HL-60 (cell line): Measurements from ENCODE around the gene DGKI.

Experiments used
- DNase-seq, 2 experiments: peaks; one replicate each; pipeline ENCODE4 v3.0.0-alpha.2; 2010 to 2020; ENCODE audit warnings: low read depth in 1 of 2, low spot score in 1 of 2
- H3K27ac ChIP-seq: fragments of 250-450 bp; sonication (Bioruptor Pico); replicated peaks from 2 replicates; pipeline ENCODE4 v1.5.1; 2020; ENCODE audit warnings: mild to moderate bottlenecking, moderate library complexity
- H3K27me3 ChIP-seq: fragments of 250-450 bp; sonication (Bioruptor Pico); 2 replicates; pipeline ENCODE4 v1.5.1; 2021; ENCODE audit warnings: mild to moderate bottlenecking, moderate library complexity; ENCODE audit not compliant: insufficient read depth, poor library complexity, severe bottlenecking
- H3K4me3 ChIP-seq: replicated peaks from 2 replicates; pipeline ENCODE4 v1.5.1; 2011; ENCODE audit warnings: mild to moderate bottlenecking, control low read depth, low read length; ENCODE audit not compliant: insufficient read depth
- CTCF ChIP-seq: IDR thresholded peaks from one replicate; pipeline ENCODE4 v1.5.1; 2011; ENCODE audit warnings: low read length, control low read depth, inconsistent platforms; ENCODE audit not compliant: insufficient read depth
- GABPA ChIP-seq: IDR thresholded peaks from 2 replicates; pipeline ENCODE4 v1.6.1; 2012; ENCODE audit warnings: low read depth
- POLR2AphosphoS5 ChIP-seq: IDR thresholded peaks from 2 replicates; pipeline ENCODE4 v1.6.1; 2012; ENCODE audit warnings: low read depth
- REST ChIP-seq: IDR thresholded peaks from 2 replicates; pipeline ENCODE4 v1.6.1; 2012; ENCODE audit warnings: low read depth; ENCODE audit not compliant: insufficient replicate concordance
- SPI1 ChIP-seq: IDR thresholded peaks from 2 replicates; pipeline ENCODE4 v1.6.1; 2012; ENCODE audit warnings: low read depth, mild to moderate bottlenecking, borderline replicate concordance

Gene DGKI

GRCh38 chr7:137871170-137871915 is 24.6 kb upstream of the DGKI start:
- Histone ChIP-seq H3K4me3 (no peak overlapping the region), H3K27me3 (no peaks in the 10 kb centered on the region), H3K27ac (no peak overlapping the region)
- no peak for DNase-seq
- no peak for TF ChIP-seq SPI1
- no peak for TF ChIP-seq CTCF
- no peak for TF ChIP-seq REST
- no peak for TF ChIP-seq POLR2AphosphoS5
- no peak for TF ChIP-seq GABPA

GRCh38 chr7:137870684-137871083 is 23.9 kb upstream of the DGKI start:
- Histone ChIP-seq H3K4me3 (no peak overlapping the region), H3K27ac (no peak overlapping the region), H3K27me3 (no peaks in the 10 kb centered on the region)
- no peak for DNase-seq
- TF ChIP-seq CTCF (no peak), POLR2AphosphoS5 (no peak), GABPA (no peak), REST (no peak), SPI1 (no peak)

GRCh38 chr7:137870078-137870477 is 23.3 kb upstream of the DGKI start:
- DNase-seq: no peak
- no peaks in the 10 kb centered on the region for H3K27me3 ChIP-seq
- H3K27ac ChIP-seq: no peak overlapping the region
- TF ChIP-seq GABPA (no peak), REST (no peak), SPI1 (no peak), CTCF (no peak), POLR2AphosphoS5 (no peak)
- no peak overlapping the region for H3K4me3 ChIP-seq
